Stimulated activated CD8-positive, alpha-beta memory T cell treated with anti-CD3 and anti-CD28 coated beads, Interleukin-7, amount 100 ng/mL, for 24 hours (primary cell): Measurements from ENCODE around the gene FXYD2.

Experiments used
- DNase-seq: peaks from one replicate; pipeline ENCODE4 v3.0.0-alpha.2; 2020; ENCODE audit warnings: low read depth

Gene FXYD2

GRCh38 chr11:117796456-117796871 lies 28.1 kb downstream of the FXYD2 start:
- no peak for DNase-seq

GRCh38 chr11:117795638-117796455 lies 28.7 kb downstream of the FXYD2 start:
- DNase-seq, result no peak

- no peak for DNase-seq
These were observed 29.5 kb downstream of the FXYD2 start for GRCh38 chr11:117794772-117795629.

GRCh38 chr11:117794135-117794534 lies 30.4 kb downstream of the FXYD2 start:
- DNase-seq, result no peak

- DNase-seq, result no peak
These were observed 31.0 kb downstream of the FXYD2 start for GRCh38 chr11:117793583-117793982.

GRCh38 chr11:117792992-117793391 lies 31.6 kb downstream of the FXYD2 start:
- DNase-seq, result no peak

GRCh38 chr11:117792241-117792640 lies 32.3 kb downstream of the FXYD2 start:
- no peak for DNase-seq

GRCh38 chr11:117790279-117790678 lies 34.3 kb downstream of the FXYD2 start:
- no peak for DNase-seq

GRCh38 chr11:117789241-117789640 lies 35.3 kb downstream of the FXYD2 start:
- no peak for DNase-seq

- DNase-seq, result no peak
These were observed 38.2 kb downstream of the FXYD2 start for GRCh38 chr11:117786135-117786870.

GRCh38 chr11:117782101-117782500 lies 42.4 kb downstream of the FXYD2 start:
- no peak for DNase-seq

- no peak for DNase-seq
These were observed 42.9 kb downstream of the FXYD2 start for GRCh38 chr11:117781627-117782026.

GRCh38 chr11:117780456-117780855 lies 44.1 kb downstream of the FXYD2 start:
- DNase-seq, result no peak

GRCh38 chr11:117774553-117774952 lies 50.0 kb downstream of the FXYD2 start:
- no peak for DNase-seq

GRCh38 chr11:117772360-117772759 lies 52.2 kb downstream of the FXYD2 start:
- no peak for DNase-seq

- no peak for DNase-seq
These were observed 52.7 kb downstream of the FXYD2 start for GRCh38 chr11:117771841-117772240.

GRCh38 chr11:117771197-117771596 lies 53.3 kb downstream of the FXYD2 start:
- DNase-seq, result no peak

GRCh38 chr11:117770061-117770460 lies 54.5 kb downstream of the FXYD2 start:
- no peak for DNase-seq
